ENCODE data around the gene PTPN5. TPM values are rescaled to one million over a fixed set of nuclear protein-coding genes. Genes with fewer than 3 reads are reported as not detected.

The PTPN5 gene
- total RNA-seq, 2 experiments from 2014 or later = not detected

DNA sequence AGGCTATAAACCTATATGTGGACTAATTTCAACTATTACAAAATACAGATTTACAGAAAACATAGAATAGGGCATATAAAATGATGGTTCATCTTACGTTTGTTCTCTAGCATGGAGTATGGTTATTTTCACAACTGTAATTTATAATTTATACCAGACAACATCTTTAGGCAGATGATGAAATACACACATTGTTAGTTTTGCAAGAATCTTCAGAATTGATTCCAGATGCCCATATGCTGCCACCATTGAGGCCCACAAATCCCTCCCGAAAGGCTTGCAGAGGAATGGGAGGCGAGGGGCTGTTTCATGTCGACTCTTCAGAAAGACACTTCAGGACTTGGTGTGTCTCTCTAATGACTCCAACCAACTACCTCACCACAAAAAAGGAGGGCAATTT lies 6.2 kb downstream of the PTPN5 start:
- Mint-ChIP-seq H3K27ac (no peak overlapping the region), H3K9me3 (no peaks in the 10 kb centered on the region), H3K27me3 (peaks cover 38% of the 10 kb centered on the region), H3K4me1 (no peaks in the 10 kb centered on the region), H3K4me3 (no peak overlapping the region), H3K36me3 (no peaks in the 10 kb centered on the region)
- DNase-seq = no peak
- ATAC-seq (ENCODE audit: low read depth) = no peak
- POLR2A ChIA-PET = no interaction called here

DNA sequence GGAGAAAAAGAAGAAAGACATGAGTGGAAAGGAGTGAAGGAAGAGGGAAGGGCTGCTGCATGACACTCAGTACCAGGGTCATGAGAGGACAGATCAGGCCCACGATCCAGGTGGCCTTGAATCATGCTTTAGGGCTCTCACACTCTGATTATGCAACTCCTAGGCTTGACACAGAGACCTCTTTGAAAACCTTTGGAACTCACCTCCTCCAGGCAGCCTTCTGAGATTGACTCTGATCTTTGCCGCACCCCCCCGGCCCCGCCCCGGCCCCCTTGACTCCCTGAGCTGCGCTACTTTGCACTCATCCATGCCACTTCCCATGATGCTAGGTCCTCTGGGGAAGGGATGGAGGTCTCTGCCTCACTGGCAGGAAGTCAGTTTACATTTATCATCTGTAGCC lies 10.7 kb downstream of the PTPN5 start:
- no peak overlapping the region for H3K4me3 Mint-ChIP-seq
- ATAC-seq (ENCODE audit: low read depth) = no peak
- POLR2A ChIA-PET = no interaction called here

GRCh38 chr11:18780329-18780728 lies 11.3 kb downstream of the PTPN5 start:
- H3K9me3 Mint-ChIP-seq = peaks cover 3% of the 10 kb centered on the region
- DNase-seq = no peak
- POLR2A ChIA-PET = no interaction called here
- H3K4me3 Mint-ChIP-seq = no peak overlapping the region
- peaks cover 5% of the 10 kb centered on the region for H3K36me3 Mint-ChIP-seq
- no peak overlapping the region for H3K27ac Mint-ChIP-seq
- peaks cover 3% of the 10 kb centered on the region for H3K27me3 Mint-ChIP-seq
- H3K4me1 Mint-ChIP-seq = peaks cover 7% of the 10 kb centered on the region
- ATAC-seq (ENCODE audit: low read depth) = no peak

More for the DNA sequence above, 10.7 kb downstream of the PTPN5 start:
- Mint-ChIP-seq H3K4me1 (peaks cover 7% of the 10 kb centered on the region), H3K27me3 (peaks cover 3% of the 10 kb centered on the region), H3K27ac (no peak overlapping the region), H3K9me3 (peaks cover 3% of the 10 kb centered on the region), H3K36me3 (peaks cover 5% of the 10 kb centered on the region)
- DNase-seq = no peak

- POLR2A ChIA-PET = no interaction called here
- peak; percentile 65 for ATAC-seq (ENCODE audit: low read depth)
Measured at GRCh38 chr11:18778468-18778867, 13.1 kb downstream of the PTPN5 start.

GRCh38 chr11:18776324-18776723 lies 15.3 kb downstream of the PTPN5 start:
- H3K4me1 Mint-ChIP-seq = peaks cover 7% of the 10 kb centered on the region
- peaks cover 3% of the 10 kb centered on the region for H3K27me3 Mint-ChIP-seq
- H3K27ac Mint-ChIP-seq = no peak overlapping the region
- peaks cover 5% of the 10 kb centered on the region for H3K36me3 Mint-ChIP-seq
- POLR2A ChIA-PET = no interaction called here
- peaks cover 3% of the 10 kb centered on the region for H3K9me3 Mint-ChIP-seq
- ATAC-seq (ENCODE audit: low read depth) = no peak
- no peak for DNase-seq
- no peak overlapping the region for H3K4me3 Mint-ChIP-seq

More at GRCh38 chr11:18778468-18778867, 13.1 kb downstream of the PTPN5 start:
- DNase-seq = no peak
- peak overlapping the region; percentile 81 for H3K27ac Mint-ChIP-seq
- no peak overlapping the region for H3K4me3 Mint-ChIP-seq
- peaks cover 7% of the 10 kb centered on the region for H3K4me1 Mint-ChIP-seq
- H3K36me3 Mint-ChIP-seq = peaks cover 5% of the 10 kb centered on the region
- H3K27me3 Mint-ChIP-seq = no peaks in the 10 kb centered on the region
- H3K9me3 Mint-ChIP-seq = peaks cover 3% of the 10 kb centered on the region

- Mint-ChIP-seq H3K27ac (no peak overlapping the region), H3K36me3 (peaks cover 5% of the 10 kb centered on the region), H3K9me3 (peaks cover 3% of the 10 kb centered on the region), H3K4me1 (peaks cover 7% of the 10 kb centered on the region), H3K4me3 (no peak overlapping the region), H3K27me3 (peaks cover 3% of the 10 kb centered on the region)
- POLR2A ChIA-PET = no interaction called here
- DNase-seq (peak; percentile 73), ATAC-seq (ENCODE audit: low read depth) (peak; percentile 59)
Measured at GRCh38 chr11:18775492-18776292, 15.9 kb downstream of the PTPN5 start.

DNA sequence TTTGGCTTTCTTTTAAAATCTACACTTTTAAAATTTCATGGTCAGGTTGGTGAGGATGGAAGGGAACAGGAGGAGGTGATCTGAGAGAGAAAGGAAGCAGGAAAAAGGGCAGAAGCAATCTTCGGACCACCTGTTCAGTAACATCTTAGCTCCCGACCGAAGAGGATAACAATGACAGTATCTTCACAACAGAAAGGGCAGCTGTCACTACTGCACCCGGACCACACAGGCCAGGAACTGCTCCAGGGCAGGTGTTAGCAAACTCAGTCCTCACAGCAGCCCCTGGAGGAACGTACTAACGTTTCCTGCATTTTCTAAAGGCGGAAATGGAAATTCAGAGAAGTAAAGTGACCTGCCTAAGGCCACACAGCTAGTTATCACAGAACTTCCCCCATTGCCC lies 16.8 kb downstream of the PTPN5 start:
- peaks cover 12% of the 10 kb centered on the region for H3K4me1 Mint-ChIP-seq
- ATAC-seq (ENCODE audit: low read depth) (no peak), DNase-seq (no peak)
- H3K27ac Mint-ChIP-seq = no peak overlapping the region
- POLR2A ChIA-PET = no interaction called here
- peaks cover 3% of the 10 kb centered on the region for H3K27me3 Mint-ChIP-seq
- peaks cover 3% of the 10 kb centered on the region for H3K9me3 Mint-ChIP-seq
- H3K4me3 Mint-ChIP-seq = no peak overlapping the region
- peaks cover 5% of the 10 kb centered on the region for H3K36me3 Mint-ChIP-seq

DNA sequence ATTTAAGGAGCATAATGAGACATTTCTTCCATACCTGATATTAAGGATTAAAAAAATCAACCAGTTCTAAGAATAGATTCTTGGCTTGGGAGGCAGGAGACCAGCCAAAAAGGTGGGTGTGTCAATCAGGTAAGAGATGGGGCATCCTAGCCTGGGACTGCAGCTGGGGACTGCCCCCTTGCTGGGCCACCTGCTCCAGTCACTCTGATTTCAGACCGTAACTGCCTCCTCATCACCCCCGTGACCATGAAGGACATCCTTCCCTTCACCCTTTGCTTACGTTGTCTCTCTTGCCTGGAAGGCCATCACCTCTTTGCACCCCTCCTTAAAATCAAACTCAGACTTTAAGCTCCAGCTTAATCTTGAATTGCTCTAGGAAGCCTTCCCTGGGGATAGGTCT lies 17.9 kb downstream of the PTPN5 start:
- ATAC-seq (ENCODE audit: low read depth) = no peak
- Mint-ChIP-seq H3K4me1 (peaks cover 19% of the 10 kb centered on the region), H3K27ac (no peak overlapping the region), H3K36me3 (peaks cover 5% of the 10 kb centered on the region), H3K4me3 (no peak overlapping the region), H3K9me3 (peaks cover 3% of the 10 kb centered on the region), H3K27me3 (peaks cover 3% of the 10 kb centered on the region)
- DNase-seq = no peak
- POLR2A ChIA-PET = no interaction called here

DNA sequence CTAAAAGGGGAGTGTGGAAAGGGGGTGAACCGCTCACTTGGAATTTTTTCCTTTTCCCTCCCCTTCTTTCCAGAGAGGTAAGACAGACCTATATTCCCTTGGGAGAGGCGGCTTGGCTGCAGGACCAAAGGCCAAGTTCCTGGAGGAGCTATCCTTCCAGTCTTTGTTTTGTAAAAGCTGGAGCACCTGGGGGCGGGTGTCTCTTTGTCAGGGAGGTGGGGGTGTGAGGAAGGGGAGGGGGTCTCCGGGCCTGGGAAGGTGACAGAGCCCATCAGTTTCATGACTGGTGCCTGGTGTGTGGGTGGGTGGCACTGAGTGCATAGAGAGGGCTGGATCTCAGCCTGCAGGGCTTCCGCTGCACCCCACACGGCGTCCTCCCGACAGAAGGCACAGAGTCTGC lies 18.5 kb downstream of the PTPN5 start:
- H3K27me3 Mint-ChIP-seq = peaks cover 3% of the 10 kb centered on the region
- ATAC-seq (ENCODE audit: low read depth) (no peak), DNase-seq (no peak)
- POLR2A ChIA-PET = no interaction called here
- H3K36me3 Mint-ChIP-seq = peaks cover 2% of the 10 kb centered on the region
- H3K4me1 Mint-ChIP-seq = peaks cover 19% of the 10 kb centered on the region
- no peak overlapping the region for H3K4me3 Mint-ChIP-seq
- no peak overlapping the region for H3K27ac Mint-ChIP-seq
- no peaks in the 10 kb centered on the region for H3K9me3 Mint-ChIP-seq

DNA sequence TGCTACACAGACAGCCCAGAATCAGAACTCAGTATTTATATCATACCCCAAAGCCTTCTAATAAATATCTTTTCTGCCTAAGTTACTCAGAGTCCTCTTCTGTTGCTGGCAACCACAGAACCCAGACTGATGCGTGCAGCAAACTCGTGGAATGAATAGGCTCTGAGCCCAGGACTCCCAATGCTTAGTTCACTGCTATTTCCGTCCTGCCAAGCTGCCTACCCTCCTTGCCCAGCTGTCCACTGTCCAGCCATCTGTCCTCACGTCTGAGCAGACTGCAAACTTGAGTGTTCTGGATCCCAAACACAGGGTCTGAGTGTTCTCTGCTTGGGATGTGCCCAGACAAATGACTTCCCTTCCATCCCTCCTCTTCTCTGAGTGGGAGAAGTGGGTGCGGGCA lies 19.4 kb downstream of the PTPN5 start:
- Mint-ChIP-seq H3K36me3 (no peaks in the 10 kb centered on the region), H3K9me3 (no peaks in the 10 kb centered on the region), H3K27me3 (peaks cover 3% of the 10 kb centered on the region), H3K27ac (no peak overlapping the region), H3K4me1 (peaks cover 24% of the 10 kb centered on the region), H3K4me3 (no peak overlapping the region)
- DNase-seq (no peak), ATAC-seq (ENCODE audit: low read depth) (no peak)
- POLR2A ChIA-PET = no interaction called here

- Mint-ChIP-seq H3K27me3 (peaks cover 5% of the 10 kb centered on the region), H3K4me1 (peaks cover 24% of the 10 kb centered on the region), H3K4me3 (no peak overlapping the region), H3K9me3 (no peaks in the 10 kb centered on the region), H3K27ac (peak overlapping the region; percentile 3), H3K36me3 (no peaks in the 10 kb centered on the region)
- no peak for ATAC-seq (ENCODE audit: low read depth)
- no peak for DNase-seq
- POLR2A ChIA-PET = no interaction called here
Measured at GRCh38 chr11:18771266-18772035, 20.1 kb downstream of the PTPN5 start.

- H3K4me3 Mint-ChIP-seq = no peak overlapping the region
- H3K27ac Mint-ChIP-seq = no peak overlapping the region
- H3K27me3 Mint-ChIP-seq = peaks cover 8% of the 10 kb centered on the region
- H3K36me3 Mint-ChIP-seq = no peaks in the 10 kb centered on the region
- DNase-seq (no peak), ATAC-seq (ENCODE audit: low read depth) (no peak)
- POLR2A ChIA-PET = no interaction called here
- no peaks in the 10 kb centered on the region for H3K9me3 Mint-ChIP-seq
- H3K4me1 Mint-ChIP-seq = peaks cover 24% of the 10 kb centered on the region
Measured at GRCh38 chr11:18770479-18771125, 21.0 kb downstream of the PTPN5 start.

GRCh38 chr11:18769802-18770456 lies 21.7 kb downstream of the PTPN5 start:
- H3K27ac Mint-ChIP-seq = no peak overlapping the region
- no peaks in the 10 kb centered on the region for H3K36me3 Mint-ChIP-seq
- H3K9me3 Mint-ChIP-seq = no peaks in the 10 kb centered on the region
- POLR2A ChIA-PET = no interaction called here
- peaks cover 24% of the 10 kb centered on the region for H3K4me1 Mint-ChIP-seq
- no peak overlapping the region for H3K4me3 Mint-ChIP-seq
- H3K27me3 Mint-ChIP-seq = peaks cover 13% of the 10 kb centered on the region
- DNase-seq (no peak), ATAC-seq (ENCODE audit: low read depth) (no peak)

Measured in activated naive CD8-positive, alpha-beta T cell treated with anti-CD3 and anti-CD28 coated beads, Interleukin-2, amount 10 ng/mL, durations not matched to agents 7 days and 5 days (primary cell).